T-cell (primary cell): ENCODE measurements around the gene IL15RA. TPM values are rescaled to one million over a fixed set of nuclear protein-coding genes. Genes with fewer than 3 reads are reported as not detected.

Experiments
- ATAC-seq, 4 experiments: fragments of 200-7000 bp in 3 of 4; fragments of 150-1000 bp in 1 of 4; cut with Tn5 transposase; replicated peaks in 1 of 4; 1 replicate in 3 of 4; 2 replicates in 1 of 4; pipeline ENCODE4 v1.10.0; 2021; ENCODE audit warnings: moderate library complexity in 3 of 4, mild to moderate bottlenecking in 2 of 4, moderate number of reproducible peaks in 1 of 4
- CTCF ChIA-PET, 2 donors: fragments of 300-600 bp; sonication (Branson Sonifier 250); formaldehyde crosslinking; loops; one replicate each; lab custom pipeline; 2022; ENCODE audit warnings: antibody characterized with exemption in 2 of 2; lab: Charles Lee
- POLR2A ChIA-PET, 2 donors: fragments of 300-600 bp; sonication (Branson Sonifier 250); formaldehyde crosslinking; loops; one replicate each; lab custom pipeline; 2022; ENCODE audit warnings: antibody characterized with exemption in 2 of 2; lab: Charles Lee
- DNase-seq, 35 experiments: peaks; one replicate each; pipeline versions ENCODE4 v3.0.0 to v3.0.0-alpha.2; 2013 to 2023
- H3K27ac ChIP-seq: one replicate; pipeline ENCODE4 v1.5.1; 2013; ENCODE audit warnings: low read length
- H3K27me3 ChIP-seq, 2 experiments: replicated peaks in 1 of 2; 1 replicate in 1 of 2; 2 replicates in 1 of 2; pipeline versions ENCODE4 v1.6.1 to v1.7.0; 2013; ENCODE audit warnings: low read length in 1 of 2, mixed read lengths in 1 of 2; ENCODE audit not compliant: control insufficient read depth in 2 of 2, insufficient read depth in 2 of 2; ENCODE audit errors: extremely low read depth in 1 of 2
- H3K36me3 ChIP-seq, 2 donors: 1 replicate in 1 of 2; 2 replicates in 1 of 2; pipeline versions ENCODE4 v1.6.1 to v1.7.0; 2013; ENCODE audit warnings: low read length in 1 of 2; ENCODE audit not compliant: control insufficient read depth in 2 of 2, insufficient read depth in 1 of 2; ENCODE audit errors: extremely low read depth in 1 of 2
- H3K4me1 ChIP-seq, 2 experiments: 1 replicate in 1 of 2; 2 replicates in 1 of 2; pipeline versions ENCODE4 v1.6.1 to v1.7.0; 2013; ENCODE audit warnings: low read length in 2 of 2, mixed read lengths in 1 of 2; ENCODE audit not compliant: insufficient read depth in 2 of 2, control insufficient read depth in 1 of 2; ENCODE audit errors: extremely low read depth in 1 of 2
- H3K4me3 ChIP-seq, 2 donors: 1 replicate in 1 of 2; 2 replicates in 1 of 2; pipeline versions ENCODE4 v1.5.1 to v1.7.0; 2013; ENCODE audit warnings: mild to moderate bottlenecking in 2 of 2, low read length in 1 of 2, moderate library complexity in 1 of 2; ENCODE audit not compliant: control insufficient read depth in 1 of 2; ENCODE audit errors: extremely low read depth in 1 of 2
- H3K9me3 ChIP-seq: 2 replicates; pipeline ENCODE4 v1.7.0; 2013
- H3K27ac Mint-ChIP-seq, 2 donors: one replicate each; pipeline ENCODE4 v1.8.0; 2020 to 2021; ENCODE audit warnings: mild to moderate bottlenecking in 2 of 2, mixed read lengths in 2 of 2
- H3K27me3 Mint-ChIP-seq, 2 donors: one replicate each; pipeline ENCODE4 v1.8.0; 2021 to 2022; ENCODE audit warnings: mixed read lengths in 2 of 2
- H3K36me3 Mint-ChIP-seq: one replicate; pipeline ENCODE4 v1.8.0; 2021; ENCODE audit warnings: mixed read lengths
- H3K4me1 Mint-ChIP-seq, 3 donors: one replicate each; pipeline ENCODE4 v1.8.0; 2020 to 2022; ENCODE audit warnings: mixed read lengths in 3 of 3, mild to moderate bottlenecking in 1 of 3
- H3K4me3 Mint-ChIP-seq, 3 donors: one replicate each; pipeline ENCODE4 v1.8.0; 2020 to 2022; ENCODE audit warnings: mild to moderate bottlenecking in 3 of 3, mixed read lengths in 3 of 3, moderate library complexity in 3 of 3
- H3K9me3 Mint-ChIP-seq, 3 donors: one replicate each; pipeline ENCODE4 v1.8.0; 2020 to 2022; ENCODE audit warnings: mixed read lengths in 3 of 3
- WGBS: methylation state at CpG from one replicate; pipeline ENCODE4 v1.1.5; 2013; ENCODE audit warnings: missing lambda C conversion rate; ENCODE audit not compliant: insufficient coverage; 5-methylcytosine and 5-hydroxymethylcytosine counted together
- total RNA-seq, 35 experiments: library from RNA in 6 of 35; stranded (reverse) in 6 of 35; fragments of 120-200 nt in 1 of 35; gene quantifications; one replicate each; pipeline versions ENCODE4 v1.2.1 to v1.2.4 and lab custom pipeline; 2013 to 2026

Gene IL15RA, protein sequence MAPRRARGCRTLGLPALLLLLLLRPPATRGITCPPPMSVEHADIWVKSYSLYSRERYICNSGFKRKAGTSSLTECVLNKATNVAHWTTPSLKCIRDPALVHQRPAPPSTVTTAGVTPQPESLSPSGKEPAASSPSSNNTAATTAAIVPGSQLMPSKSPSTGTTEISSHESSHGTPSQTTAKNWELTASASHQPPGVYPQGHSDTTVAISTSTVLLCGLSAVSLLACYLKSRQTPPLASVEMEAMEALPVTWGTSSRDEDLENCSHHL
- total RNA-seq (10 to 100 TPM; 10.1 to 18.2 (median 10.8) TPM), total RNA-seq (lab: John Stamatoyannopoulos, UW) (5.1 to 40.0 (median 11.9) reads per million in 29 experiments)
- total RNA-seq (2013): 11.4 TPM

DNA sequence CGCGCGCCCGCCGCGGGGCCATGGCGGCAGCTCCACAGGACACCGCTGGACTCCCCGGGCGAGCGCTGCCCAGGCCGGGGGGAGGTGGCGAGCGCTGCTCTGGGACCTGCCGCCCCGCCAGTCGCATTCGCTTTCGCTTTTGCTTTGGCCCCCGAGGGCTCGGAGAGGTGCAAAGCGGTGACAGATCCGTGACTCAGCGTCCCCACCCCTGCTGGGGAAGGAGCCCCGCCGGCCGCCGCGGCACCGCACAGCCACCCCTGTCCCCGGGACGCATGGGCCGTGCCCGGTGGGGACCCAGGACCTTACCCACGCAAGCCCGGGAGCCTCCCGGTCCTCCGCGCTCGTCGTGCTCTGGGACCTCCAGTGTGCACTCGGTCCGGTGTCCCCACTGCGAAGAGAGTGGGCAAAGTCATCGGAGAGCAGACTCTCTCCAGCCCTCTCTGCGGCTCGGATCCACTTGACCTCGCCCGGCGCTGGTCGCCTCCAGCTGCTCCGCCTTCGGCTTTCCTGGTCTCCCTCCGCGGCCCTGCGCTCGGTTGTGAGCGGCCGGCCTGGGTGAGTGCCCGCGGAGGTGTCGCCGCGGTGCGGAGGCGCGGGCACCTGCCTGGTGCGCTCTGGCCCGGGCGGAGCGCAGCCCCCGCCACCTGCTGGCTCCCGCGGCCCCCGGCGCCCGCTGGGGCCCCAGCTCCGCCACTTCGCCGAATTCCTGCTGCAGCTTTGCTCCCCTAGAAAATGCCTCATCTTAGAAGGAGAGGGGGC is at the start of gene IL15RA:
Gene IL15RA, minus strand, starts transcription at position 73 of the 759 bp plus-strand sequence. Its CDS starts 51 bp downstream, at position 22.
- Histone ChIP-seq H3K9me3 (no peaks in the 10 kb centered on the region), H3K27ac (peak within 1 kb of the TSS; percentile 84), H3K4me3 (peak within 1 kb of the TSS; percentile 92 to 98), H3K27me3 (no peaks in the 10 kb centered on the region), H3K4me1 (peaks cover 7 to 24% of the 10 kb centered on the region in 2 experiments), H3K36me3 (no peaks in the 10 kb centered on the region)
- POLR2A ChIA-PET: interaction anchor here in 1 of 2 donors (0.5 kb wide), 1 partner anchor 1799 kb away, joined by 6 read pairs; no protein-coding TSS in a partner anchor
- CTCF ChIA-PET: interaction anchor here (0.6 to 0.9 kb wide), 2 partner anchors 60 to 107 kb away, joined by 3 to 7 read pairs; no protein-coding TSS in a partner anchor
- H3K27ac Mint-ChIP-seq: peak within 1 kb of the TSS; percentile 92 to 94
- H3K9me3 Mint-ChIP-seq: no peaks in the 10 kb centered on the region
- peak; percentile 54 to 88 (median 73) for DNase-seq
- no peaks in the 10 kb centered on the region for H3K27me3 Mint-ChIP-seq
- no peaks in the 10 kb centered on the region for H3K36me3 Mint-ChIP-seq
- 0% methylated on average over 79 of the region's 80 CpGs for WGBS
- H3K4me1 Mint-ChIP-seq: peaks cover 18 to 31% (median 30%) of the 10 kb centered on the region in 3 donors
- peak within 1 kb of the TSS; percentile 90 to 95 (median 93) for H3K4me3 Mint-ChIP-seq
- peak; percentile 80 to 88 (median 84) for ATAC-seq

DNA sequence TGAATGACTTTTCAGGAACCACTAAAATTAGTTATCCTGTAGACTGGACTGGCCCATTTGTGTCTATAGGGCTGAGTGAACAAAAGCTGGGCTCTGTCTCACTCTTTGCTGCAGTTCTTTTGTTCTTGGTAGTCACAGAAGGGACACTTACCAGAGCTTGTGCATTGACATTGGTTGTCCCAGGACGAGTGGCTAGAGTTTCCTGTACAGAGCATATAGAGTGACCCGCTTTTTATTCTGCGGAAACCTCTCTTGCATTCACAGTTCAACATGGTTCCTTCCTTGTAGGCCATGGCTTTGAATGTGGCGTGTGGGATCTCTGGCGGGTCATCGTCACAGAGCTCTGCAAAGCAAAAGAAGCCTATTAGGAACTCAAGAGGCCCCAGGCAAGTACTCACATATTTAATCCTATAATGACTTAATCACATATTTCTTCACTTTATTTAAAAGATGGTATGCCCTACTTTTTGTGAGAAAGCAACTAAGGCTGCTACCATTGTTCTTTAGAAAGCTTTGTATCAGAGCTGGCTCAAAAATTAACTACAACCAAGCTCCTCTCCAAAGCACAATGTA is 48.4 kb upstream of the IL15RA start:
- Histone ChIP-seq H3K4me3 (no peak overlapping the region), H3K27ac (no peak overlapping the region), H3K27me3 (no peaks in the 10 kb centered on the region), H3K9me3 (no peaks in the 10 kb centered on the region), H3K36me3 (peaks cover 0 to 8% of the 10 kb centered on the region in 2 donors), H3K4me1 (peaks cover 0 to 4% of the 10 kb centered on the region in 2 experiments)
- H3K27me3 Mint-ChIP-seq: no peaks in the 10 kb centered on the region
- no peak overlapping the region for H3K4me3 Mint-ChIP-seq
- peaks cover 0 to 7% (median 3%) of the 10 kb centered on the region in 3 donors for H3K9me3 Mint-ChIP-seq
- DNase-seq (no peak), ATAC-seq (no peak)
- ChIA-PET POLR2A (interaction anchor here in 1 of 2 donors (0.7 kb wide), 1 partner anchor 1333 kb away, joined by 5 read pairs; no protein-coding TSS in a partner anchor), CTCF (interaction anchor here in 1 of 2 donors (0.5 kb wide), 1 partner anchor 391 kb away, joined by 3 read pairs; no protein-coding TSS in a partner anchor)
- 92% methylated on average over 4 of the region's 6 CpGs for WGBS
- H3K27ac Mint-ChIP-seq: no peak overlapping the region
- peaks cover 13 to 33% (median 17%) of the 10 kb centered on the region in 3 donors for H3K4me1 Mint-ChIP-seq
- H3K36me3 Mint-ChIP-seq: peaks cover 40% of the 10 kb centered on the region

DNA sequence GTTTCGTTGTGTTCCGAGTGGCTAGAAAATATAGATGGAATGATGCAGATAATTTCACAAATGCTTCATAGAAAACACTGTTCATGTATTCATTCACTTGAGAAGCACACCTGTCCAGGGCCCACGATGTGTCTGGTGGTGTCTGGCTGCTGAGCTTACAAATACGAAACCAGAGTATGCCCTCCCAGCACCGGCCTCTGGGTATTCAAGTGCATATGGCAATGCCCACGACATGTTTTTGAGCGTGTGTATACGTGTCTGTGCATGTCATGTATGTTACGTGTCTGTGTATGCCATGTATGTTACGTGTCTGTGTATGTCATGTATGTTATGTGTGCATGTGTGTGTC is 47.0 kb upstream of the IL15RA start:
- ATAC-seq (no peak), DNase-seq (no peak)
- Histone ChIP-seq H3K4me3 (no peak overlapping the region), H3K36me3 (peaks cover 0 to 8% of the 10 kb centered on the region in 2 donors), H3K4me1 (peaks cover 0 to 4% of the 10 kb centered on the region in 2 experiments), H3K27me3 (no peaks in the 10 kb centered on the region), H3K9me3 (no peaks in the 10 kb centered on the region), H3K27ac (no peak overlapping the region)
- ChIA-PET CTCF (no interaction called here), POLR2A (interaction anchor here in 1 of 2 donors (0.6 kb wide), 1 partner anchor 26 kb away, joined by 4 read pairs; no protein-coding TSS in a partner anchor)
- Mint-ChIP-seq H3K4me3 (no peak overlapping the region), H3K36me3 (peaks cover 35% of the 10 kb centered on the region), H3K27me3 (no peaks in the 10 kb centered on the region), H3K9me3 (no peaks in the 10 kb centered on the region), H3K4me1 (peaks cover 13 to 25% (median 17%) of the 10 kb centered on the region in 3 donors), H3K27ac (no peak overlapping the region)
- 91% methylated on average over 4 of the region's 10 CpGs for WGBS

GRCh38 chr10:6023661-6024333 is 46.5 kb upstream of the IL15RA start:
- POLR2A ChIA-PET: interaction anchor here in 1 of 2 donors (0.6 kb wide), 1 partner anchor 26 kb away, joined by 4 read pairs; no protein-coding TSS in a partner anchor
- Histone ChIP-seq H3K27me3 (no peaks in the 10 kb centered on the region), H3K36me3 (peaks cover 0 to 8% of the 10 kb centered on the region in 2 donors), H3K27ac (no peak overlapping the region), H3K4me1 (peaks cover 0 to 4% of the 10 kb centered on the region in 2 experiments), H3K4me3 (no peak overlapping the region), H3K9me3 (no peaks in the 10 kb centered on the region)
- CTCF ChIA-PET: interaction anchor here in 1 of 2 donors (1.3 kb wide), 1 partner anchor 63 kb away, joined by 3 read pairs; no protein-coding TSS in a partner anchor
- peaks cover 13 to 25% (median 17%) of the 10 kb centered on the region in 3 donors for H3K4me1 Mint-ChIP-seq
- H3K4me3 Mint-ChIP-seq: no peak overlapping the region
- DNase-seq (no peak), ATAC-seq (no peak)
- H3K9me3 Mint-ChIP-seq: no peaks in the 10 kb centered on the region
- H3K27ac Mint-ChIP-seq: no peak overlapping the region
- WGBS: 85% methylated on average over 11 of the region's 12 CpGs
- no peaks in the 10 kb centered on the region for H3K27me3 Mint-ChIP-seq
- peaks cover 40% of the 10 kb centered on the region for H3K36me3 Mint-ChIP-seq

DNA sequence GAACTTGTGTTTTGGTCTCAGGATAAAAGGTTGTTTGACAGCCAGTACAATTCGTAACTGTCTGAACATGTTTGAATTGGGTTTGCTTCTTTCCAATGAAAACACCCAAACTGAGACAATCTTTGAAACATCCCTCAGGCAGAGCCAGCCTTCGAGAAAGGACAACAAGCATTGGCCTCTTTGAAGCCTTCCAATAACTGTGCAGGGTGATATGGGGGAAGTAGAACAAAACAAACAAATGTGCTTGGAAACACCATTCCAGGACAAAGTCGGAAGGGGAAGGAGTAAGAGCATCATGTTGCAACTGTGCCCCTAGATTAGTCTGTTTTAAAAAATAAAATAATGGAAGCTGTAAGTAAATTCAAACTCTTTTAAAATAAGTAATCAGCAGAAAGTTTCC is 45.3 kb upstream of the IL15RA start:
- ChIA-PET POLR2A (no interaction called here), CTCF (interaction anchor here in 1 of 2 donors (1.3 kb wide), 1 partner anchor 64 kb away, joined by 3 read pairs; no protein-coding TSS in a partner anchor)
- Mint-ChIP-seq H3K27me3 (no peaks in the 10 kb centered on the region), H3K9me3 (no peaks in the 10 kb centered on the region), H3K4me1 (peaks cover 5 to 15% (median 7%) of the 10 kb centered on the region in 3 donors), H3K36me3 (peaks cover 42% of the 10 kb centered on the region), H3K27ac (no peak overlapping the region), H3K4me3 (no peak overlapping the region)
- no peaks in the 10 kb centered on the region for H3K9me3 ChIP-seq
- H3K27ac ChIP-seq: no peak overlapping the region
- no CpG with 5 or more reads among the region's 3 CpGs for WGBS
- no peak for DNase-seq
- no peak for ATAC-seq
- H3K4me3 ChIP-seq: no peak overlapping the region
- peaks cover 0 to 8% of the 10 kb centered on the region in 2 donors for H3K36me3 ChIP-seq
- H3K27me3 ChIP-seq: no peaks in the 10 kb centered on the region
- H3K4me1 ChIP-seq: no peaks in the 10 kb centered on the region
